Stomach smooth muscle (tissue), 2 donors: Measurements from ENCODE around the gene CCL5.

Experiments
- H3K27ac ChIP-seq: one replicate; pipeline ENCODE4 v1.7.0; 2013; ENCODE audit warnings: mild to moderate bottlenecking, low read length, inconsistent platforms
- H3K27me3 ChIP-seq, 2 donors: one replicate each; pipeline ENCODE4 v1.7.0; 2013; ENCODE audit warnings: low read length in 2 of 2; ENCODE audit not compliant: insufficient read depth in 2 of 2, control insufficient read depth in 1 of 2
- H3K36me3 ChIP-seq, 2 donors: one replicate each; pipeline ENCODE4 v1.7.0; 2013; ENCODE audit warnings: low read length in 2 of 2; ENCODE audit not compliant: control insufficient read depth in 2 of 2, insufficient read depth in 2 of 2
- H3K4me1 ChIP-seq: one replicate; pipeline ENCODE4 v1.7.0; 2013; ENCODE audit warnings: low read length; ENCODE audit not compliant: control insufficient read depth, insufficient read depth
- H3K4me3 ChIP-seq, 2 donors: one replicate each; pipeline ENCODE4 v1.7.0; 2013; ENCODE audit warnings: low read length in 2 of 2
- H3K9ac ChIP-seq, 2 donors: one replicate each; pipeline ENCODE4 v1.7.0; 2013; ENCODE audit warnings: low read length in 2 of 2, mild to moderate bottlenecking in 1 of 2
- H3K9me3 ChIP-seq, 2 donors: one replicate each; pipeline ENCODE4 v1.7.0; 2013; ENCODE audit warnings: low read length in 2 of 2; ENCODE audit not compliant: control insufficient read depth in 2 of 2
- donor health status: healthy.
- donor health status: Pancreatic carcinoma.

Gene CCL5

GRCh38 chr17:35912339-35912912, 32.3 kb upstream of the CCL5 start:
- no peak overlapping the region for H3K27ac ChIP-seq
- H3K4me1 ChIP-seq = no peaks in the 10 kb centered on the region
- H3K9me3 ChIP-seq = peaks cover 0 to 3% of the 10 kb centered on the region in 2 donors
- no peaks in the 10 kb centered on the region for H3K36me3 ChIP-seq
- no peak overlapping the region for H3K9ac ChIP-seq
- H3K27me3 ChIP-seq = no peaks in the 10 kb centered on the region
- no peak overlapping the region for H3K4me3 ChIP-seq

- Histone ChIP-seq H3K4me3 (no peak overlapping the region), H3K4me1 (no peaks in the 10 kb centered on the region), H3K36me3 (no peaks in the 10 kb centered on the region), H3K9ac (no peak overlapping the region), H3K9me3 (peaks cover 0 to 3% of the 10 kb centered on the region in 2 donors), H3K27me3 (no peaks in the 10 kb centered on the region), H3K27ac (no peak overlapping the region)
Observed at GRCh38 chr17:35909408-35909807, 29.2 kb upstream of the CCL5 start.

GRCh38 chr17:35907691-35908090, 27.5 kb upstream of the CCL5 start:
- Histone ChIP-seq H3K36me3 (no peaks in the 10 kb centered on the region), H3K27ac (no peak overlapping the region), H3K4me1 (no peaks in the 10 kb centered on the region), H3K9me3 (no peaks in the 10 kb centered on the region), H3K27me3 (no peaks in the 10 kb centered on the region), H3K9ac (no peak overlapping the region), H3K4me3 (no peak overlapping the region)

DNA sequence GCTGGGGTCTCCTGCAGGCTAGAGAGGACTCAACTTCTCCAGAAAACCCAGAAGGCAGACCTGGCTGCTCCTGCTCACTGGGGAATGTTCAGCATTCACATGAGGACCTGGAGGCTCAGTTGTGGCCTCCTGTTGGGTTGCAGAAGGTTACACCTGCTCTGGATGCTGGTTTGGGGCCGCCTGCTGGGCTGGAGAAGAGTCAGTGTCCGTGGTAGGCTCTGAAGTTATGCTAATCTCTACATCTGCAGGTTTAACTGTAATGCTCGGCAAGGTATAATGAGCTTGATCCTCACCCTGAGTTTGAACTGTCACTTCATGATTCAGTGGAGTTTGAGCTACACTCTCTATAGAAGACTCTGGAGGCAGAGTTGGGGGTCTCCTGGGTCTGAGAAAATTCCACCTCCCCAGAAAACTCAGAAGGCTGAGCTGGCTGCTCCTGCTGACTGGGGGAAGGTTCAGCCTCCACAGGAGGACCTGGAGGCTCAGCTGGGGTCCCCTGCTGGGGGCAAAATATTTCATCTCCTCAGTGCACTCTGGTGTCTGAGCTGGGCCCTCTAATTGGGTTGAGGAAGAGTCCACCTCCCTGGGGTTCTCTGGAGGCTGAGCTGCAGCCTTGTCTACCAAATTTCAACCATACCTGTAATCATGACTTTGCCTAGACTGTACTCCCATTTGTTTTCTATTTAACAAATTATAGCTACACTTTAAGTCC, 26.9 kb upstream of the CCL5 start:
- Histone ChIP-seq H3K36me3 (no peaks in the 10 kb centered on the region), H3K9ac (no peak overlapping the region), H3K27ac (no peak overlapping the region), H3K4me3 (no peak overlapping the region), H3K4me1 (no peaks in the 10 kb centered on the region), H3K27me3 (no peaks in the 10 kb centered on the region), H3K9me3 (no peaks in the 10 kb centered on the region)

DNA sequence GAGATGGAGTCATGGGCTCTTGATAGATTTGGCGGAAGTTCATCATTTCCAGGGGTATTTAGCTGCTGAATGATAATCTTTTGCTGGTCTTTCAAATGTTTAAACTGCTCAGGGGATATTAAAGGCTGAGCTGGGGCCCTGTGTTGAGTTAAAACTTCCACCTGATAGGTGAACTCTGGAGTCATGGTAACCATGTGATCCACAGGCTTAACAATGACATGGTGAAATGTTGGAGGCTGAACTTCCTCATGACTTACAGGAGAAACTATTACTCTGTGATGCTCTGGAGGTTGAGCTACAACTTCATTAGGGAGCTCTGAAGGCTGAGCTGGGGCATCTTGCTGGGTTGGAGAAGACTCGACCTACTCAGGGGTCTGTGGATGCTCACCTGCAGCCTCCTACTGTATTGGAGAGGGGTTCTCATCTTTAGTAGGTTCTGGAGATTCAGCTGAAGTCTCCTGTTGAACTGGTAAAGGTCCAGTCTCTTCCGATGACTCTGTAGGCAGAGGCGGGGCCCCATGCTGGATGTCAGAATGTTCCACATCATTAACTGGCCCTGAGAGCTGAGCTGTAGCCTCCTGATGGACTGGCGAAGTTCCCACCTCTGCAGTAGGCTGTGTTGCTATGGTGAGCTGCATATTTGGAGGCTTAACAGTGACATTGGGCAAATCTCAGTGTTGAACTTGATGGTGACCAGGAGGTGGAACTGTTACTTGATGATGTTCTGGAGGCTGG, 26.2 kb upstream of the CCL5 start:
- Histone ChIP-seq H3K9me3 (no peaks in the 10 kb centered on the region), H3K27me3 (no peaks in the 10 kb centered on the region), H3K27ac (no peak overlapping the region), H3K4me1 (no peaks in the 10 kb centered on the region), H3K4me3 (no peak overlapping the region), H3K36me3 (no peaks in the 10 kb centered on the region), H3K9ac (no peak overlapping the region)

DNA sequence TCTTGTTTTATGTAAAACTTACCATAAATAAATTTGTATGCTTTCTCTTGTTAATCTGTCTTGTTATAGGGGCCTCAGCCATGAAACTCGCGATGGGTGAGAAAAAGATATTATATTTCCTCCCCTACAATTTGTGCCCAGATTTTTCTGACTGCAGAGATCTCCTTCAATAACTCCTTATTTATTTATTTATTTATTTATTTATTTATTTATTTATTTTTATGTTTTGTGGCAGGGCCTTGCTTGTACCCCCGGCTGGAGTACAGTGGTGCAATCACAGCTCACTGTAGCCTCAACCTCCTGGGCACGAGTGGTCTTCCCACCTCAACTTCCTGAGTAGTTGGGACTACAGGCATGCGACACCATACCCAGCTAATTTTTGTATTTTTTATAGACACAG, 23.3 kb upstream of the CCL5 start:
- Histone ChIP-seq H3K9me3 (no peaks in the 10 kb centered on the region), H3K4me1 (peaks cover 3% of the 10 kb centered on the region), H3K27ac (no peak overlapping the region), H3K27me3 (no peaks in the 10 kb centered on the region), H3K4me3 (no peak overlapping the region), H3K9ac (no peak overlapping the region), H3K36me3 (no peaks in the 10 kb centered on the region)

GRCh38 chr17:35901631-35902175, 21.5 kb upstream of the CCL5 start:
- H3K36me3 ChIP-seq = no peaks in the 10 kb centered on the region
- no peak overlapping the region for H3K27ac ChIP-seq
- no peaks in the 10 kb centered on the region for H3K27me3 ChIP-seq
- no peak overlapping the region for H3K4me3 ChIP-seq
- no peak overlapping the region for H3K9ac ChIP-seq
- peaks cover 3% of the 10 kb centered on the region for H3K4me1 ChIP-seq
- no peaks in the 10 kb centered on the region for H3K9me3 ChIP-seq

DNA sequence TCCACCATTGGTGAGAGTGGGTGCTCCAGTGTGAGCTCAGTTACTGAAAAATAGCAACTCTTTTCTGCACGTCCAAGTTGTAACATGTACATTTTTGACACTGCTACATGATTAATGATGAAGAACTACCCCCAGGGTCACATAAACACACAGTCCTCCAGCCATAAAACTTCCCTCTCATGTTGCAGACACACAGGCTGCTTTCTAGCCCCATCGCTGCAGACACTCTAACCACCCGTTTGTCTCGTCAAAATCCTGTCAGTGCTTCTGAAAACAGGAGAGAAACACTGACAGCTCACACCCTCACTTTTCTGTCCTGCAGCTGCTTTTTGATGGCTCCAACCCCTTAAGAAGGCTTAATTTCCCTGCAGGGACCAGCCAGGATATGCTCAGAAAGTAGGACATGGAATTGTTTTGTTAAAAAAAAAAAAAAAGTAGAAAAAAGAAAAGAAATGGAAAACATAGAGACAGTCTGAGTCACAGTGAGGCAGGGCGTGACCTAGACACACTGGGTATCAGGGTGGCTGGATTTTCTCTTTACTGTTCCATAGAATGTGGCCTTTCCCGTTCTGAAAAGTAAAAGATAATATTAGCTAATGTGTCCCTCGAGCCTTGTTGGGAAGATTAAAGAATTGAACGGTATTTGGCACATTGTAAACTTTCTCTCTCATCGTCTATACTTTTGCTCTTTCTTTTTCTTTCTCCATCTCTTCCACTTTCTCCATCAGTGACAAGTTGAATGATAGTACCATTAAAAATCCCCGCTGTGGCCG, 20.7 kb upstream of the CCL5 start:
- H3K36me3 ChIP-seq = no peaks in the 10 kb centered on the region
- H3K4me3 ChIP-seq = no peak overlapping the region
- H3K9me3 ChIP-seq = no peaks in the 10 kb centered on the region
- H3K27me3 ChIP-seq = peaks cover 0 to under 1% of the 10 kb centered on the region in 2 donors
- no peak overlapping the region for H3K27ac ChIP-seq
- no peak overlapping the region for H3K9ac ChIP-seq
- H3K4me1 ChIP-seq = peaks cover 3% of the 10 kb centered on the region

DNA sequence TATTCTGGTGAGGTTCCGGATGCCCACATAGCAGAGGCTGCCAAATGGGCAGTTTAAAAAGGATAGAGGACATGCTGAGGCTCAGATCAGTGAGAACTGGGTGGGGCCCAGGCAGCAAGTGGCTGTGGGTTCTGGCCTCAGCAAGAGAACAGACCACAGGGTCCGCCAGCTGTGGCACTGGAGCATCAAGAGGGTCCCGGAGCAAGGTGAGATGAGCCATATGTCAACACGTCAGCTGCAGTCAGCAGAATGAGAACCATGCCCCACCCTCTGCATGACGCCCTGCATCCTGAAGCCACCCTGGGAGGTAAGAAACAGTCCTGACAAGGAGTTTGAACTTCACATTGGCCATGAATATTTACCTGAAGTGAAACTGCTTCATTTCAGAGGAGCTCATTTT, 20.1 kb upstream of the CCL5 start:
- Histone ChIP-seq H3K36me3 (no peaks in the 10 kb centered on the region), H3K9me3 (no peaks in the 10 kb centered on the region), H3K27me3 (peaks cover 0 to 2% of the 10 kb centered on the region in 2 donors), H3K9ac (no peak overlapping the region), H3K4me3 (no peak overlapping the region), H3K4me1 (peaks cover 3% of the 10 kb centered on the region), H3K27ac (no peak overlapping the region)

GRCh38 chr17:35898283-35899070, 18.3 kb upstream of the CCL5 start:
- peaks cover 3% of the 10 kb centered on the region for H3K4me1 ChIP-seq
- H3K9ac ChIP-seq = no peak overlapping the region
- H3K27ac ChIP-seq = no peak overlapping the region
- H3K4me3 ChIP-seq = no peak overlapping the region
- H3K36me3 ChIP-seq = no peaks in the 10 kb centered on the region
- H3K27me3 ChIP-seq = peaks cover 0 to 2% of the 10 kb centered on the region in 2 donors
- no peaks in the 10 kb centered on the region for H3K9me3 ChIP-seq
